ENCODE measurements around the gene FGF9.

The FGF9 gene

DNA sequence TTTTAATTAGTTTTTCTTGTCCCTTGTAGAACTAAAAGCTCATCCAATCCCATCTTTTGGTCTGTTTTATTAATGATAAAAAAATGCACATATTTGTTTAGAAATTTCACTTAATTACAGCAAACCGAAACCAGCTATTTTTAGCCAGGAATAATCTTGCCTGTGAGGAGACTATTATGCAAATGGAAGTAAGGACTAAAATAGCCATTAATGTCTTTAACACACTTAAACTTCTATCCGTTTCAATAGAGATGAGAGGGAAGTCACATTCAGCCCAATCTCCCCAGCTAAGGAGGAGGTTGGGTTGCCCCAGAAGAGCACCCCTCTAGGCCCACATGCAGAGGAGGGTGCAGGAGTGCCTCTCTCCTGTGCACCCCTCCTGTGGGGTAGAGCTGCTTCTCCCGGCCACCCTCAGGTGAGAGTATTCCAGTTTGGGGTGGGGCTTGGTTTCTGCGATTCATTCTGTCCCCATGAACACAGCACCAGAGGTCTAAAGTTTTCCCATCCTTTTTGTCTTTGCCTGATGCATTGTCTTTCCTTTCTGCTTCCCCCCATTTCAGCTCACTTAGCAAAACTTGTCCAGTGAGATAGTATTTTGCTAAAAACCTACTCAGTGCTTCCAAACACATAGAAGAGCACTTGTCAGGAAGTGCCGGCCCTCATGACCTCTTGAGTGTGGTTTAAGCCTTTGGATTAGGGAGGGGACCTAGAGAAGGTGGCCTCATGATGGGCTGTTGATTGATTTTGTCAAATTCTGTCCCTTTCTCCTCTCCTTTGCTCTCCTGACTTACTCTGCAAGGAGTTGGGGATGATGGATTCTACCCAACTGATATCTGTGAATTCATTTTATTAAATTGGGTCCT, 28.2 kb downstream of the FGF9 start:
- no peak overlapping the region for H3K9ac ChIP-seq (ENCODE audit: low read length)
- H3K36me3 ChIP-seq (ENCODE audit: control insufficient read depth, insufficient read depth, low read length): no peaks in the 10 kb centered on the region
- no peaks in the 10 kb centered on the region for H3K4me1 ChIP-seq (ENCODE audit: control insufficient read depth, insufficient read depth, low read length)
- no peaks in the 10 kb centered on the region for H3K27me3 ChIP-seq (ENCODE audit: control insufficient read depth, insufficient read depth, low read length)
- H3K27ac ChIP-seq (ENCODE audit: low read depth, low read length): no peak overlapping the region
- no peak overlapping the region for H3K4me3 ChIP-seq (ENCODE audit: low read length)

DNA sequence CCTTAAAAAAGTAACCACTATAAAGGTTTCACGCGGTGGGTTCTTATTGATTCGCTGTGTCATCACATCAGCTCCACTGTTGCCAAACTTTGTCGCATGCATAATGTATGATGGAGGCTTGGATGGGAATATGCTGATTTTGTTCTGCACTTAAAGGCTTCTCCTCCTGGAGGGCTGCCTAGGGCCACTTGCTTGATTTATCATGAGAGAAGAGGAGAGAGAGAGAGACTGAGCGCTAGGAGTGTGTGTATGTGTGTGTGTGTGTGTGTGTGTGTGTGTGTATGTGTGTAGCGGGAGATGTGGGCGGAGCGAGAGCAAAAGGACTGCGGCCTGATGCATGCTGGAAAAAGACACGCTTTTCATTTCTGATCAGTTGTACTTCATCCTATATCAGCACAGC, 30.6 kb downstream of the FGF9 start:
- Histone ChIP-seq H3K9ac (ENCODE audit: low read length) (no peak overlapping the region), H3K27me3 (ENCODE audit: control insufficient read depth, insufficient read depth, low read length) (no peaks in the 10 kb centered on the region), H3K4me1 (ENCODE audit: control insufficient read depth, insufficient read depth, low read length) (no peaks in the 10 kb centered on the region), H3K36me3 (ENCODE audit: control insufficient read depth, insufficient read depth, low read length) (no peaks in the 10 kb centered on the region), H3K27ac (ENCODE audit: low read depth, low read length) (no peak overlapping the region), H3K4me3 (ENCODE audit: low read length) (no peak overlapping the region)

DNA sequence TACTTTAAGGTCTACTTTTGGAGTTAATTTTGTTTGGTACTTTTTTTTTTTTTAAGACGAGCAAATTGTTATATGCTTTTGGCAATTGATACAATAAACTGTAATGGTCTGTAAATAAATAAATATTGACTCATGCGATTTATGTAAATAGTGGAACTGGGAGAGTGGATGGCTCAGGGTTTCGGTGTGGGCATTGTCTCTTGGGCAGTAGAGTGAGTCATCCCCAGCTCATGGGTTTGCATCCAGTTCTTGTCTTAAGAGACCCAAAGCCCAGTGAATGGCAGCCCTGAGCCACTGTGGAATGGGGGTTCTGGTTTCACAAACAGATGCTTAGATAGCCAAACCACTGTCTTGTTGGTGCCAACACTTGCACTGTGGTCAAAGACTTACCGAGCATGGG, 33.0 kb downstream of the FGF9 start:
- no peaks in the 10 kb centered on the region for H3K4me1 ChIP-seq (ENCODE audit: control insufficient read depth, insufficient read depth, low read length)
- H3K27ac ChIP-seq (ENCODE audit: low read depth, low read length): no peak overlapping the region
- no peak overlapping the region for H3K9ac ChIP-seq (ENCODE audit: low read length)
- H3K4me3 ChIP-seq (ENCODE audit: low read length): no peak overlapping the region
- no peaks in the 10 kb centered on the region for H3K36me3 ChIP-seq (ENCODE audit: control insufficient read depth, insufficient read depth, low read length)
- H3K27me3 ChIP-seq (ENCODE audit: control insufficient read depth, insufficient read depth, low read length): no peaks in the 10 kb centered on the region

DNA sequence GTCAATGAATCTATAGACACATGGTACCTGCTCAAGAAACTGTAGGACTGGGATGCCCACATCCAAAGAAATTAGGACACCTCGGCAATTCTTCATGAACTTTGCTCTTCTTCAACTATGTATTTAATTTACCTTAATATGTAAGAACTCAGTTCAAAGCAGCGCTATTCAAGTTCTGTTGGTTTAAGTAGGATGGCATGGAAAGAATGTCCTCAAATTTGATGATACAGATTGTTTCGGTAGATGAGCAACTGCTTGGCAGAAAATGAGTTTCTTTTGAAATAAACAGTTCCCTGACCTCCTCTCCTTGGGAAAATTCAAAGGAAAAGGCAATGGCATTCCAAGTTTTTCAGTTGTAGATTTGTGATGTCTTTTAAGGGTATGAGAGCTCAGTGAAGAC, 36.7 kb downstream of the FGF9 start:
- H3K4me1 ChIP-seq (ENCODE audit: control insufficient read depth, insufficient read depth, low read length): no peaks in the 10 kb centered on the region
- no peaks in the 10 kb centered on the region for H3K27me3 ChIP-seq (ENCODE audit: control insufficient read depth, insufficient read depth, low read length)
- H3K36me3 ChIP-seq (ENCODE audit: control insufficient read depth, insufficient read depth, low read length): no peaks in the 10 kb centered on the region
- no peak overlapping the region for H3K27ac ChIP-seq (ENCODE audit: low read depth, low read length)
- no peak overlapping the region for H3K9ac ChIP-seq (ENCODE audit: low read length)
- no peak overlapping the region for H3K4me3 ChIP-seq (ENCODE audit: low read length)

DNA sequence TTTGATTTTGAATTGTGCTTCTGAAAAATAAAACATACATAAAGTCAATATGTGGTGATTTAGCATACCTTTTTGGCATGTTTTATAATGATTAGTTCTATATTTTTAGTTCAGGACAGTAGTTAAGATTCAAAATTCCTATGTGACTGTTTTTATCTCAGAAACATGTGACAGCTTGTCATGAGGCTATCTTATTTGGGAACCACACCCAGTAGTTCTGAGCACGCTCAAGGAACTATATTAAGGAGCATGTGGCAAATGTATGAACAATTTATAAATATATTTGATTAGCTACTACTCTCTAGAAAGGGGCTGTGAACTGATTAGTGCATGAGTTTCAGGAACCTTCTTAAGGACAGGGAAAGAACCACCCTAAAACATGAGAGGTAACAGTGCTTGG, 38.8 kb downstream of the FGF9 start:
- no peaks in the 10 kb centered on the region for H3K4me1 ChIP-seq (ENCODE audit: control insufficient read depth, insufficient read depth, low read length)
- no peaks in the 10 kb centered on the region for H3K27me3 ChIP-seq (ENCODE audit: control insufficient read depth, insufficient read depth, low read length)
- H3K9ac ChIP-seq (ENCODE audit: low read length): no peak overlapping the region
- no peaks in the 10 kb centered on the region for H3K36me3 ChIP-seq (ENCODE audit: control insufficient read depth, insufficient read depth, low read length)
- H3K4me3 ChIP-seq (ENCODE audit: low read length): no peak overlapping the region
- no peak overlapping the region for H3K27ac ChIP-seq (ENCODE audit: low read depth, low read length)

DNA sequence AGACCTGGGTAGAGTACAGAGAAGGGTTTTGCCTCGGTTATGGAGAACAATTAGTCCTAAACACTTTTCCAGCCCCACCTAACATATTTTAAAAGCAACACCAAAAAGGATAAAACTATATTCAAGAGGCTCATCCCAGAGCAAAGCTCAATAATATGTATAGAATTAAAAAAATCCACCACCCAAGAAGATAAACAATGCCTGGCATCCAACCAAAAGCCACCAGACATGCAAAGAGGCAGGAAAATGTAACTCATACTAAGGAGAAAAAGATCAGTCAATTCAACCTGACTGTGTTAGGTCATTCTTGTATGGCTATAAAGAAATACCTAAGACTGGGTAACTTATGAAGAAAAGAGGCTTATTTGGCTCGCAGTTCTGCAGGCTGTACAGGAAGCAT, 39.3 kb downstream of the FGF9 start:
- H3K27ac ChIP-seq (ENCODE audit: low read depth, low read length): no peak overlapping the region
- no peaks in the 10 kb centered on the region for H3K4me1 ChIP-seq (ENCODE audit: control insufficient read depth, insufficient read depth, low read length)
- no peaks in the 10 kb centered on the region for H3K36me3 ChIP-seq (ENCODE audit: control insufficient read depth, insufficient read depth, low read length)
- H3K27me3 ChIP-seq (ENCODE audit: control insufficient read depth, insufficient read depth, low read length): no peaks in the 10 kb centered on the region
- H3K9ac ChIP-seq (ENCODE audit: low read length): no peak overlapping the region
- H3K4me3 ChIP-seq (ENCODE audit: low read length): no peak overlapping the region

DNA sequence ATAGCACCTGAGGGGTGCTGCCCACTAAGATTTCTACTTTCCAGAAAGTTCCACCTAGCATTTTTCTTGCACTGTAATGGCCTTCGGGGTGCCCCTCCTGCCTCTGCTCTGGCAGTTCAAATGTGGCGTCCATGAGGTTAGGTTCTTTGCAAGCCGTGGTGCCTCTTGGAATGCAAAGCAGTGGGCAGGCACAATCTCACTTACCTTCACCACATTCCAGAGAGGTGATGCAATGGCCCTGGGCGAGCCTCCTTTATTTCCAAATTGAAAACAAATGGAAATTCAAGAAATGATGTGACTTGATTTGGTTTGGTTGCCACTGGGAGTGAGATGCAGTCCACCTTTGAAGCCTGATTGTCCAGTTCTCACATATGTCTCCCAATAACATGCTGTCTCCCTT, 46.9 kb downstream of the FGF9 start:
- H3K4me1 ChIP-seq (ENCODE audit: control insufficient read depth, insufficient read depth, low read length): no peaks in the 10 kb centered on the region
- no peak overlapping the region for H3K9ac ChIP-seq (ENCODE audit: low read length)
- no peaks in the 10 kb centered on the region for H3K36me3 ChIP-seq (ENCODE audit: control insufficient read depth, insufficient read depth, low read length)
- H3K4me3 ChIP-seq (ENCODE audit: low read length): no peak overlapping the region
- H3K27me3 ChIP-seq (ENCODE audit: control insufficient read depth, insufficient read depth, low read length): no peaks in the 10 kb centered on the region
- no peak overlapping the region for H3K27ac ChIP-seq (ENCODE audit: low read depth, low read length)

DNA sequence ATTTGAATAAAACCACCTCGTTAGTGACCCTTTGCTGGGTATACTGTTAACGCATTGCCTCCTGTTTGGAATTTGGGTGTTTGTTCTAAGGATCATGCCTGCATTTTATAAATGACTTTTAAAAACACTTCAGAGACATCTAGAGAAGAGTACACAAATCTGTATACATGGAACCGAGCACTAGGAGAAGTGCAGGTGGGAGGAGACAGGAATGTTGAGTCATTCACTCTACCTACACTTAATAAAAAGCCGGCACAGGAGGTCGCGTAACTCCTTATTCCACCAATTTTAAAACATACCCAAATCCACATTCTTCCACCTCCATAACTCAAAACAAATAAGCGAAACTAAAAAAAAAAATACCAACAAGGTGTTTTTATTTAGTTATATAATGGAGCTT, 48.6 kb downstream of the FGF9 start:
- H3K4me1 ChIP-seq (ENCODE audit: control insufficient read depth, insufficient read depth, low read length): no peaks in the 10 kb centered on the region
- H3K9ac ChIP-seq (ENCODE audit: low read length): no peak overlapping the region
- no peak overlapping the region for H3K27ac ChIP-seq (ENCODE audit: low read depth, low read length)
- no peaks in the 10 kb centered on the region for H3K27me3 ChIP-seq (ENCODE audit: control insufficient read depth, insufficient read depth, low read length)
- H3K36me3 ChIP-seq (ENCODE audit: control insufficient read depth, insufficient read depth, low read length): no peaks in the 10 kb centered on the region
- H3K4me3 ChIP-seq (ENCODE audit: low read length): no peak overlapping the region

DNA sequence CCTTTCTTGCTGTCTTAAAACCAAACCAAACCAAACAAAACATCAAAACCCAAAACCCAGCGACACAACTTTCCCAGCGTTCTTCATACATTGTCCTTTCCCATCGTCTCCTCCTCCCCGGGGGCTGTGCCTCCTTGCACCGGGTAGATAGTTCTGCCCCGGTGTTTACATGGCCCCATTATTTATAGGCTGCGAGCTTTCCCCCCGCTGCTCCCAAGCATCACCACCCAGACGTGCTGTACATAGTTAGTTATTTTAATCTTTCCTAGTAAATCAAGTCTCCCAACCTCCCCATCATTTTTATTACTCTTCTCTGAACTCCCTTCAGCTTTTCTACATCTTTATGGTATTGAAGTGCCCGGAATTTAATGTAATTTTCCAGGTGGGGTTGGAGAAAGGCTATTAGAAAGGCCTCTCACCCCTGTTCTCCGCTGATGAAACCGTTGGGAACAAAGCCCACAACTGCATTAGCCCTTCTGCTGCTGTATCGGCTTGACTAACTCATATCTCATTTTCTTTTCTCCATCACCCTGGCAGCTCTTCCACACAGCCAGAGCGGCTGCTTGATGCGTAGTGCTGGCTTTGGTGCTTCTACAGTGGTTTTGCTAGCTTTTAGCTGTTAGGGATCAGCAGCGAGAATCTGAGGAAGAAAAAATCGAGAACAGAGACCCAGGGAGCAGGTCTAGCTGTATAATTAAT, 53.1 kb downstream of the FGF9 start:
- Histone ChIP-seq H3K27me3 (ENCODE audit: control insufficient read depth, insufficient read depth, low read length) (no peaks in the 10 kb centered on the region), H3K9ac (ENCODE audit: low read length) (no peak overlapping the region), H3K4me1 (ENCODE audit: control insufficient read depth, insufficient read depth, low read length) (no peaks in the 10 kb centered on the region), H3K36me3 (ENCODE audit: control insufficient read depth, insufficient read depth, low read length) (no peaks in the 10 kb centered on the region), H3K27ac (ENCODE audit: low read depth, low read length) (peak overlapping the region; percentile 6), H3K4me3 (ENCODE audit: low read length) (no peak overlapping the region)

DNA sequence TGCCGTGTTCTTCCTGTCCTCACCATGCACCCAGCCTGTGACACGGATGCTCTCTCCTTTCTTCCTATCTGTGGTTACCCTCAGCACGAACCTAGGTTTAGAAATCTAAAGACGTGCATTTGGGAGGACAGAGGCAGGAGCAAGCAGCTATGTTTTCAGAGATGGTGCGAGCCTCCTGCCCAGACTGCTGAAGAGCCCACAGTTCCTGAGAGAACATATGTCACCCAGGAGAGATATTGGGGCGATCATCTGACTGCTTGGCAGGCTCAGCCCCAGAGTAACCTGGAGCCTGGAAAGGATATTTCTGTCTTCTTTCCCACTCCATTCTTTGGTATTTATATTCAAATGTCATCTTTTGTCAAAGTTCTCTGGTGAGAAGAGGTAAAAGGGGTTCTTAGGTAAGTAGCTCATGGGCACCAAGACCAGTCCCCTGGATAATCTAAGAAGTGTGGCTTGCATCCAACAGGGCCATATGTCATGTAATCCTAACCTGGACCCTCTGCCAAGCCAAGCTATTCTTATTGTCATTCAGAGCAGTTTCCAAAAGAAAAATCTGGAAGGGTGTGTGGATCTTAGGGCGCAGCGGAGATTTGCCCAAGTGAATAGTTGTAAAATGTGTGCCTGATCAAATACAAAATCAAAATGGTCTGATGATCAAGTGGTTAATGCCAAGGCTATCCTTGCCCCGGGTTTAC, 59.5 kb downstream of the FGF9 start:
- Histone ChIP-seq H3K27me3 (ENCODE audit: control insufficient read depth, insufficient read depth, low read length) (no peaks in the 10 kb centered on the region), H3K4me3 (ENCODE audit: low read length) (no peak overlapping the region), H3K27ac (ENCODE audit: low read depth, low read length) (no peak overlapping the region), H3K36me3 (ENCODE audit: control insufficient read depth, insufficient read depth, low read length) (no peaks in the 10 kb centered on the region), H3K4me1 (ENCODE audit: control insufficient read depth, insufficient read depth, low read length) (no peaks in the 10 kb centered on the region), H3K9ac (ENCODE audit: low read length) (no peak overlapping the region)

DNA sequence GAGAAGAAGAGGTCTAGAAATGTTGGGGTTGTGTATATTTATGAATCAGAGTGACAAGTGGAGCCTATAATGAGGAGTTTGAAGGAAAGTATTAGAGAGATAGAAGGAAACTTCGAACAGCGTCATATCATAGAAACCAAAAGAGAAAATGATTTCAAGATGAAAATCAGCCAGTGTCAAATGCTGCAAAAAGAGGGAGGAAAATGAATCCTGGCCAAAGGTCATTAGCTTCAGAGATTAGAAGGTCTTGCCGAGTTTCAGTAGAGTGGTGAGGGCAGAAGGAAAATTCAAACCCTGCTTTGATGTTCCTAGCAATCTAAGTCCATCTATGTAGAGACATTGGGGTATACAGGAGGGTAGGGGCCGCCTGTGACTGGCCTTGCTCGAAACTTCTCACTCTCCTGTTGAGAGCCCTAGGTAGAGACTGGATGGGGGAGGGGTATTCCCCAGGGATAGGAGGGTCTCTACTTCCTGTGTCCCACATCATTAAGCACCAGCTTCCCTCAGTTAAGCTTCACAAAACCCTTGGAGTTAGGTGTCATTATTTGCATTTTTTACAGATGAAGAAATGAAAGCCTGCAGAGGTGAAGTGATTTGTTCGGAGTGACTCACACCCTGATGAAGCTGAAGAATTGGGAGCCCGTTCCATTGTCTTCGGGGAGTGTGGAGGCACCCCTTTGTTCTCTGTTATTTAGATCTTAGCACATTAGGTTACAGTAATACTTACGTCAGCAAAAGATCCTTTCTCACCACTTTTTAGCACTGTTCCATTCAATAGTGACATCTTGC, 62.8 kb downstream of the FGF9 start:
- H3K4me3 ChIP-seq (ENCODE audit: low read length): no peak overlapping the region
- H3K9ac ChIP-seq (ENCODE audit: low read length): no peak overlapping the region
- H3K27me3 ChIP-seq (ENCODE audit: control insufficient read depth, insufficient read depth, low read length): no peaks in the 10 kb centered on the region
- peaks cover 4% of the 10 kb centered on the region for H3K4me1 ChIP-seq (ENCODE audit: control insufficient read depth, insufficient read depth, low read length)
- no peaks in the 10 kb centered on the region for H3K36me3 ChIP-seq (ENCODE audit: control insufficient read depth, insufficient read depth, low read length)
- no peak overlapping the region for H3K27ac ChIP-seq (ENCODE audit: low read depth, low read length)

DNA sequence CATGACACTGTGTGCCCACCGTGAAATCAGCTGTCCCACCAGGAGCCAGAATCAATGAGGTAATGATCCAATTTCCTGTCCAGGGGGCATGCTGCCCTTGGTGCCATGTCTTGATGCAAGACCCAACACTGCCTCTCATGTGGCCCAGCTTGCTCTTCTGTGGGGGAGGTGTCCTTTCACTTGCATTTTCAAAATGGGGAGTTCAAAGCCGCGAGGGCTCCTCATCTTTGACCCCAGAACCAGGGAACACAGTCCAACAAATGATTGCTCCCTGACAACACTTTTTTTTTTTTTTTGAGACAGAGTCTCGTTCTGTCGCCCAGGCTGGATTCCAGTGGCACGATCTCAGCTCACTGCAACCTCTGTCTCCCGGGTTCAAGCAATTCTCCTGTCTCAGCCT, 64.1 kb downstream of the FGF9 start:
- H3K4me3 ChIP-seq (ENCODE audit: low read length): no peak overlapping the region
- H3K4me1 ChIP-seq (ENCODE audit: control insufficient read depth, insufficient read depth, low read length): peaks cover 4% of the 10 kb centered on the region
- H3K27ac ChIP-seq (ENCODE audit: low read depth, low read length): no peak overlapping the region
- no peak overlapping the region for H3K9ac ChIP-seq (ENCODE audit: low read length)
- H3K36me3 ChIP-seq (ENCODE audit: control insufficient read depth, insufficient read depth, low read length): no peaks in the 10 kb centered on the region
- no peaks in the 10 kb centered on the region for H3K27me3 ChIP-seq (ENCODE audit: control insufficient read depth, insufficient read depth, low read length)

Data from rectal smooth muscle tissue (tissue), 1 donor.